Activated T-helper 1 cell treated with anti-CD3 and anti-CD28 coated beads, Interleukin-2, amount 50 U/mL, for 16 hours (primary cell): Measurements from ENCODE around the gene PLCG1.

Experiments used
- DNase-seq, 2 donors: peaks; one replicate each; pipeline ENCODE4 v3.0.0-alpha.2; 2020; ENCODE audit warnings: low read depth in 1 of 2, low spot score in 1 of 2

The PLCG1 gene

DNA sequence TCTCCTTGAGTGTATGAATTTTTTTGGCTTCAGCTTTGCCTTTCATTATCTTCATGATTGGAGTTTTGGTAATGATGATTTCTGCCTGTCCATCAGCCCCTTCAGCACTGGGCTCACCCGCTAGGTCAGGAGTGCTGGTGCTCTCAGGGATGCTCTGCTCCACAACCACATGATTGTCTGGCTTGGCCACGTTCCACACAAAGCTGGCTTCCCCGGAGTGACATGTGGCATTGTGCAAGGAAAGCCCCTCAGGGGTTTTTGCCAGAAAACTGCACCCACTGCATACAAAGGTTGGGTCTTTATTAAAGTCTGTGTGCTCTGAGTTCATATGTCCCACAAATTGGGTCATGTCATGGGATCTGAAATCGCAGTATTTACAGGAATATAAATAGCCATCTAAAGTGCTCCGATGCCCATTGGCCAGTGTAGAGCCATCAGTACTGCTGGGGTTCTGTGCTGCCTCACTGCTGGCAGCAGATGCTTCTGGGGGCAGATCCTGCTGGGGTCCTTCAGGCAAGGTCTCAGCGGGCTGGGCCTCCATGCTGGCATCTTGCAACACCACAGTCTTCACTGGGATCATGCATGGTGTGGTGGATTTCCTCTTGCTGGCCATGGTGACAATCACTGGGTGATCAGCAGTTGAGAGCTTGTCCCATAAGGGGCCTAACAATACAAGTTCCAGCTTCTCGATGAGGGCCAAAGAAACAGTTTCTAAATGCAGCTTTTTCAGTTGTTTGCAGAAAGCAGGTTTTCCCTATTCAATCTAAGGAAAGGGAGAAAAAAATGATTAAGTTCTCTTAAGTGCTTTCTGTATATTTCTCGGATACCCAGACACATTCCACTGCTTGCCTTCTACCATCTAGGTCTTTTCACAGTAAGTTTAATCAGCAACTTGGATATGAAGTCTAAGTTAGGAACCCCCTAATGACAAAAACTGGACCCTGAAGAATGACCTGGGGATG is 67.2 kb downstream of the PLCG1 start:
- DNase-seq = no peak

DNA sequence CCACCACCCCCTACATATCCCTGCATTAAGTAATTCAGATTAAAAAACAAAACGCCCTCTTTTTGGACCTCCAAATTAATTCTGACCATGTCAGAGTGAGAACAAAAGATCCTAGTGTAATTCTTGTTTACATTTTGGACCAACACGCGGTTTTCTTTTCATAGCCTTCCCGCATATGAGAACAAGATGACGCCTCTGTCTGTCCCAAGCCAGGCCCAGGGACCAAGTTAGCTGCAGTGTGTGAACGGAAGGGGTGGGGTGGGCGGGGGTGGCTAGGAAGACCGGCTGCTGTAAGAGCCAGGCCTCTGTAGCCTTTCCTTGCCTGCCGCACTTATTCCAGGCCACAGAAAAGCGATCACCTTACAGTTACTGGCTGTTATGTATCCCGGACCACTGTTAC is 68.0 kb downstream of the PLCG1 start:
- DNase-seq = no peak

DNA sequence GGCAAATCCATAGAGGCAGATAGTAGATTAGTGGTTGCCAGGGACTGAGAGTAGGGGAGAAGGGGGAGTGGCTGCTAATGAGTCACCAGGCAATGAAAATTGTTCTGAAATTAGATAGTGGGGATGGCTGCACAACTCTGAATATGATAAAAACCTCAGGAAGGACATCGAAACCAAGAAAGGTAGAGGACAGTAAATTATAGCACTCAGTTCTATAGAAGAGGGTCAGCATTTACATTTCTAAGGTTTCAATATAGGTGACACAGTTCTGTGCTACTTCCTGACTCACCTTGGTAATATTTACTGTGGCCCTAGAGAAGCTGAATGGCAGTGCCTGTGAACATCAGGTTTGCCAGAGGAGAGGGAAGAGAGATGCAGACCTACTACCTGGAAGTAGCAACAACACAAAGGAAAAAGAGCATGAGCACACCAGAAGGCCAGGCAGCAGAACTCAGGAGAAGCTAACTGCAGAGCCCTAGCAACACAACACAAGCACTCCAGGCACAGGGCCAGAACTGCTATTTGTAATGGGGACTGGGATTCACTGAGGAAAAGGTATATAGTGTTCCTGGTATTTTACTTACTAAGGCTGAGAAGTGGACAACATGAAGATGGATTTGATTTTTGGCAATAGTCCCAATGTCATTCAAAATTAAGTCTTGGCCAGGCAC is 75.9 kb downstream of the PLCG1 start:
- no peak for DNase-seq

DNA sequence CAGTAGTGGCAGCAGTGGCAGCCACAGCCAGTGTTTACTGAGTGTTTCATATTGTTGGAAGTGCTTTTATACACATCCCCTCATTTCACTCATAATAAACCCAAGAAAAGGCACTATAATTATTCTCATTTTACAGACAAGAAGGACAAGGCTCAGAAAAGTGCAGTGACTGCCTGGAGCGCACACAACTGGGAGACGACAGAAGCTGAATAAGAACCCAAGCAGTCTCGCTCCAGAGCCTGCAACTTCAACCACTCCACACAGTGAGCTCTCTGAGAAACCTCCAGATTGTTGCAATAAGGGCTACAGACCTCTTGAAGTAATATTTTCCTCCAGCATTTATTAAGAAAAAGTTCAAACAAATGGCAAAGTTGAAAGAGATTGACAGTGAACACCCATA is 76.9 kb downstream of the PLCG1 start:
- DNase-seq = no peak

DNA sequence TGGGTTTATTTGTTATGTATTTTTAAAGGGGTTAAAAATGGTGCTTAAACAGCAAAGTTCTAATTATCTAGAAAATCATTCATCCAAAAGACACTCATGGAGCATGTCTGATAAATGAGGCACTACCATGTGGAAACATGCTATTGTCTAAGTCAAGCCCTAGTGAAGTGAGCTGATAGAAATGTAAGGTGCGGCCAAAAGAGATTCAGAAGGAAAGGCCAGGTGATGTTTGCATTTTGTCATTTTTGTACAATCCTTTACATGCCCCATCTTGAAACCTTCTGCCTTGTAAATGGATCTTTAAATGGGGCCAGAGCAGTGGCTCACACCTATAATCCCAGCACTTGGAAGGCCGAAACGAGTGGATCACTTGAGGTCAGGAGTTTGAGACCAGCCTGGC is 77.3 kb downstream of the PLCG1 start:
- DNase-seq = no peak

DNA sequence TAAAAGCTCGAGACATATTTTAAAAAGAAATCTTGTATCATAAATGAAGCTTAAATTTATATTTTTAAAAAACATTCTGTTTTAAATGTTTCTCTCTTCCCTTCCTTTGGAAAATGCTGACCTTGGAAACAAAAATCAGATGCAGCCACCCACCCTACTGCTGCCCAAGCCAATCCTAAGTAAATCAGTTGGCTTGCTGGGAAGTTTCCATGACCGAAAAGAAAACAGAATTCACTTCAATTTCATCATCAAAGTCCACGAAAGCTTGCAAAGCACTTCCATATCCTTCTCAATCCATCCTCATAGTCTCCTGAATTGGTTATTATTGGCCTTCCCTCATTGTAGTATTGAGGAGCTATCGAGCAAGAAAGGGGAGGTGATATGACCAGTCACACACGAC is 80.1 kb downstream of the PLCG1 start:
- no peak for DNase-seq

DNA sequence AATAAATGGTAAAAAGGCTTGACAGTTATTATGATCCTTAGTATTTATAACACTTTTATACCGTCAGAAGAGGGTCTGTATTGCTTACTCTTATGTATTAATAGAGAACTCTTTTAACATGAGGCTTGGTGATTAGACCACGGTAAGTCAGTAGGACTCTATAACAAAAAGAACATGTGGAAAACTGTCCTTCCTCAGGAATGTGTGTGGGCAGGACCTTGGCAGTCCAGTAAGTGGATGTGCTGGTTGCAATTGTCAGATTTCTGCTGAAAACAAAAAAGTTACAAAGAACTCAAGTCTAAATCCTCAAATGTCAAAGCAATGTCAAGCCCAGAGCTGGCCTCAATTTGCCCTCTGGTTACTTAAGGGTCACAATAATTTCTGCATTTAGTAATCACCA is 81.1 kb downstream of the PLCG1 start:
- no peak for DNase-seq

DNA sequence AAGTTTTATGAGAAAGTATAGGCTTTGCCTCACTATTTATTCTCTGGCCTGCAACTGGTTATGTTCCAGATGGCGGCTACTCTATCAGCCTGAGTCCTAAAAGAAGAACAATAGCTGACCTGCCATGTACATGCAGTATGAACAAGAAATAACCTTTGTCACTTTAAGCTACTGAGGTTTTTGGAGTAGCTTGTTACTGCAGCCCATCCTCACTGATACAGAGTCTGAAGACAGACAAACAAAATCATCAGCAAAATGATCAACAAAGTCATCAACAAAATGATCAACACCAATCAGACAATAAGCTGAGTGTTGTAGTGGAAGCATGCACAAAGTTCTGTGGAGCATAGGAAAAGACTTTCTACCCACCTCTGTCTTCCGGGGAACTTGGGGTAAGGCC is 82.5 kb downstream of the PLCG1 start:
- no peak for DNase-seq

DNA sequence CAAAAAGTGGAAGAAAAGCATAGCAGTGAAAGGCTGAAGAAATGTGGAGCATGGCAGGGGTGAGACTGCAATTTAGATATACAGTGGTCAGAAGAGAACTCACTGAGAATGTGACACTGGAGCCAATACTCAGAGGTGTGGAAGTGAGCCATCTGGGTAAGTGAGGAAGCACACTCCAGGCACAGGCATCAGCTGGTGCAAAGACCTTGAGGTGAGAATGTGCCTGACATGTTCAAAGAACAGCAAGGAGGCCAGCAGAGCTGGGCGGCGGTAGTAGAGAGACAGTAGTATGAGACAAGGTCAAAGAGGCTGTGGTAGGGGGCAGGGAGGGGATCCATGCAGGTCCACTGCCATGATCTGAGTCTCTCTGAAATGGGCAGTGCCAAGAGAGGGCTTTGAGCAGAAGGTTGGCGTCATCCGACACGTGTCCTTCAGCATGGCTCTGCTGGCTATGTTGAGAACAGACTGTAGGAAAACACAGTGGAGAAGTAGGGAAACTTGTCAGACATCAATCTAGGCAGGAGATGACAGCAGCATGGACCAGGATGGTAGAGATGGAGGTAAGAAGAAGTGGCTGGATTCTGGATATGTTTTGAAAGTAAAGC is 84.4 kb downstream of the PLCG1 start:
- DNase-seq = no peak

DNA sequence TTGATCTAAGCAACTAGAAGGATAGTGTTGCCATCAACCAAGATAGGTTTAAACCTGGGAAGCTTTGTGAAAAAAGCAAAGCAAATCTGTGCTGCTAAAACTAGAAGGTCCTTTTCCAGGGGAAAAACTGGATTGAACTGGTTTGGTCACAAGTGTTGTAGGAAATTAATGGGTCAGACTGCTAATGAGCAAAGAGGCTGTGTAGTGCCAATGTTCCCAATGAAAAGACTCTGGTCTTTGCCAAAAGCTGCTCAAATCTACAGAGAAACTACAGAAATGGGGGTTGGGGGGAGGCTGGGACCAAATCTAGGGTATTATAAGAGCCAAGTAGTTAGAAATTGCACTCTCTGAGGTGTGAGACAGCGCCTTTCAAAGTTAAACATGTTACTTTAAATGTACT is 85.0 kb downstream of the PLCG1 start:
- DNase-seq = no peak

DNA sequence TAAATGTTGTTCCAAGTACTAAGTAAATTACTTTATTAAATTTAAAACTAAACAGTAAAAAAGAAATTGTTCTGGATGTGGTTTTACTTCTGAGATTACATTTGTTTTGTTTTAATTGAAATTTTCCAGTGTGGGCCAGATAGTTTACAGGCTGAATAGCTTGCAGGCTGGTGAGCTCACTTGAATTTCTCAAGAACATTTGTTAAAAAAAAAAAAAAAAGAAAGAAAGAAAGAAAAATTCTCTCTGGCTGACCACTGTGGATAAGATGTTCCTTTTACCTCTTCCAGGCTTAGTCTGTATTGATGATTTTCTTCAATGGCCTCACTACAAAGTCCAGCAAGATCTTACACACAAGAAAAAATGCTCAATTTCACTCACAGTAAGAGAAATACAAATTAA is 85.4 kb downstream of the PLCG1 start:
- DNase-seq = no peak

DNA sequence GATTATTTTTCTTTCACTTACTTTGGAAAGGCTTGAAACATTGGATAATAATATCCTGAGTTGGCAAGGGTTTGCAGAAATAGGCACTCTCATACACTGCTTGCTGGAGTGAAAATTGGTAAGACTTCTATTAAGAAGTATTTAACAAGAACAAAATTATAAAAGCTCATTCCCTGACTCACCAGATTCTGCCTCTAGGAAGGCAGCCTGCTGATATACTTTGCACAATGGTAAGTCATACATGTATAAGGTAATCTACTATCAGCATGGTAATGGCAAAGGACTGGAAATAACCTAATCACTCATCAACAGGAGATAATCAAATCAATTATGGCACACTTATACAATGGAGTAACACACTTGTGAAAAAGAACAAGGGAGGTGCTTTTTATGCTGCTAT is 85.8 kb downstream of the PLCG1 start:
- DNase-seq = no peak

DNA sequence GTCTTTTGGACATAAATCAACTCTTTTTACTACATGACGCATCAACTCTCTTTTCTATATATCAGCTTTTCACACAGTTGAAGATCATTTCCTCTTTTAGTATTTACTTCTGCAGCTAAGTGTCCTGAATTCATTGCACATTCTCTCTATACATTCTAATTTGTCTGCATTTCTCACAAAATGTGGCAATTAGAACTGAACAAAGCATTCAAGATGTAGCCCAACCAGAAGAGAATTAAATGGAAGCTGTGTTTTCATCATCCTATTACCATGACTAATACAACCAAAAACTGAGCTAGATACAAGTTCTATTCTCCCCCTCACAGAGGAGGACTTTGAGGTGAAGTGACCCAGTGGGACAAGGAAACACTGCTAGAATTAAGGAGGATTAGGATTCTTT is 86.9 kb downstream of the PLCG1 start:
- no peak for DNase-seq

DNA sequence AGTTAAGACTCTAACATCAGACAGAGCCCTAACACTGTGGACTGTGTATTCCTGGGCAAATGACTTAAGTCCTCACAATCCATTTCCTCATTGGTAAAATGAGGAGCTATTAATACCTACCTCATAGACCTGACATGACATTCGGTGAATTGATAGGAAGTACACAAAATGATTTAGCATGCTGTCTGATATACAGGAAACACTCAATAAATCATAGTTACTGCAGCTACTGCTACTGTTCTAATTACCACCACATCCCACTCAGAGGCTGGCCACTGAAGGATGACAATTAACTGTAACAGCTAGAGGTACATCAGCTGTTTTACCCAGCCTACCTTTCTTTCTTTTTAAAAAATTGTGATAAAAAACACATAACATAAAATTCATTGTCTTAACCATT is 87.7 kb downstream of the PLCG1 start:
- DNase-seq = no peak

DNA sequence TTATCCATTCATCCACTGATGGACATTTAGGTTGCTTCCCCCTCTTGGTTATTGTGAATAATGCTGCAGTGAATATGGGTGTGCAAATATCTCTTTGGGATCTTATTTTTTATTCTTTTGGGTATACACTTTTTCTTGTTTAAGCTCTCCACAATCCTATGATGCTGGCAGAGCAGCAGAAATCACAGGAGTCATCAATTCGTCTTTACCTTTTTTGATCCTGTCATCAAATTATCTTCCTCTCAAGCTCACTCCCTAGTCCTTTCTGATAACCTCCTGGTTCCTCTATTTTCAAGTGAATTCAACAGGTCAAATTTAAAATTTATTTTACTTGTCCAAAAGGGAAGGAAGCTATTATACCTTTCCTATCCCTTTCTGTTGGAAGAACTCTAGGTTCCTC is 89.1 kb downstream of the PLCG1 start:
- no peak for DNase-seq
